Mucosa of stomach (tissue), 1 donor: ENCODE measurements around the gene POLR2J3.
"Not testable (repeated sequence)": the region's sequence is repeated elsewhere in the genome, so short reads cannot be mapped to it uniquely, and the experiment has no call there.

ENCODE experiments used
- H3K27me3 ChIP-seq: one replicate; pipeline ENCODE4 v1.7.0; 2013; ENCODE audit warnings: mild to moderate bottlenecking, low read length; ENCODE audit not compliant: control insufficient read depth, insufficient read depth
- H3K36me3 ChIP-seq: one replicate; pipeline ENCODE4 v1.7.0; 2013; ENCODE audit warnings: low read length; ENCODE audit not compliant: control insufficient read depth, insufficient read depth
- H3K4me1 ChIP-seq: one replicate; pipeline ENCODE4 v1.7.0; 2013; ENCODE audit warnings: mild to moderate bottlenecking, low read length; ENCODE audit not compliant: control insufficient read depth, insufficient read depth
- H3K4me3 ChIP-seq: one replicate; pipeline ENCODE4 v1.7.0; 2013; ENCODE audit warnings: low read length
- H3K9ac ChIP-seq: one replicate; pipeline ENCODE4 v1.7.0; 2013; ENCODE audit warnings: mild to moderate bottlenecking, low read length, moderate library complexity
- H3K9me3 ChIP-seq: one replicate; pipeline ENCODE4 v1.7.0; 2013; ENCODE audit warnings: mild to moderate bottlenecking, low read length, moderate library complexity; ENCODE audit not compliant: control insufficient read depth
- donor health status: Pancreatic carcinoma.

Gene POLR2J3

GRCh38 chr7:102576363-102576762, 4.0 kb upstream of the POLR2J3 start:
- H3K27me3 ChIP-seq, H3K9me3 ChIP-seq, H3K36me3 ChIP-seq, H3K4me1 ChIP-seq, H3K9ac ChIP-seq, H3K4me3 ChIP-seq: not testable (repeated sequence)

GRCh38 chr7:102574607-102575006, 2.2 kb upstream of the POLR2J3 start:
- not testable (repeated sequence) for H3K36me3 ChIP-seq, H3K4me3 ChIP-seq, H3K27me3 ChIP-seq, H3K9ac ChIP-seq, H3K9me3 ChIP-seq, H3K4me1 ChIP-seq

GRCh38 chr7:102568620-102569019, 3.8 kb downstream of the POLR2J3 start:
- not testable (repeated sequence) for H3K4me3 ChIP-seq, H3K9me3 ChIP-seq, H3K36me3 ChIP-seq, H3K27me3 ChIP-seq, H3K9ac ChIP-seq, H3K4me1 ChIP-seq

- H3K36me3 ChIP-seq, H3K9ac ChIP-seq, H3K4me3 ChIP-seq, H3K27me3 ChIP-seq, H3K9me3 ChIP-seq, H3K4me1 ChIP-seq: not testable (repeated sequence)
These were observed 21.5 kb downstream of the POLR2J3 start, which contains the start of gene SPDYE2 for GRCh38 chr7:102550808-102551422. TSS of gene SPDYE2 (plus strand) at chr7:102551226. CDS start at chr7:102553256, 2,030 bp downstream.

- H3K9me3 ChIP-seq, H3K36me3 ChIP-seq, H3K27me3 ChIP-seq, H3K4me3 ChIP-seq, H3K9ac ChIP-seq, H3K4me1 ChIP-seq: not testable (repeated sequence)
These were observed 26.0 kb downstream of the POLR2J3 start for GRCh38 chr7:102546353-102546752.

GRCh38 chr7:102545288-102545687, 27.1 kb downstream of the POLR2J3 start:
- not testable (repeated sequence) for H3K9me3 ChIP-seq, H3K36me3 ChIP-seq, H3K4me1 ChIP-seq, H3K4me3 ChIP-seq, H3K27me3 ChIP-seq, H3K9ac ChIP-seq

- not testable (repeated sequence) for H3K9me3 ChIP-seq
These were observed 28.0 kb downstream of the POLR2J3 start for GRCh38 chr7:102544372-102544771.

GRCh38 chr7:102543596-102543995, 28.8 kb downstream of the POLR2J3 start, which contains the start of gene UPK3BL2:
TSS of gene UPK3BL2 (minus strand) at chr7:102543696. CDS start at chr7:102543636, 60 bp downstream.
- H3K9ac ChIP-seq, H3K9me3 ChIP-seq, H3K4me3 ChIP-seq, H3K4me1 ChIP-seq, H3K36me3 ChIP-seq, H3K27me3 ChIP-seq: not testable (repeated sequence)

More at GRCh38 chr7:102544372-102544771, 28.0 kb downstream of the POLR2J3 start:
- H3K4me1 ChIP-seq, H3K4me3 ChIP-seq, H3K27me3 ChIP-seq, H3K9ac ChIP-seq, H3K36me3 ChIP-seq: not testable (repeated sequence)

- H3K9ac ChIP-seq, H3K9me3 ChIP-seq, H3K27me3 ChIP-seq, H3K36me3 ChIP-seq, H3K4me1 ChIP-seq, H3K4me3 ChIP-seq: not testable (repeated sequence)
These were observed 29.6 kb downstream of the POLR2J3 start for GRCh38 chr7:102542771-102543170.

- H3K4me3 ChIP-seq, H3K9me3 ChIP-seq, H3K4me1 ChIP-seq, H3K9ac ChIP-seq, H3K27me3 ChIP-seq, H3K36me3 ChIP-seq: not testable (repeated sequence)
These were observed 30.3 kb downstream of the POLR2J3 start for GRCh38 chr7:102542083-102542482.

GRCh38 chr7:102540604-102541003, 31.8 kb downstream of the POLR2J3 start:
- not testable (repeated sequence) for H3K27me3 ChIP-seq, H3K4me1 ChIP-seq, H3K9ac ChIP-seq, H3K4me3 ChIP-seq, H3K36me3 ChIP-seq, H3K9me3 ChIP-seq

- H3K9me3 ChIP-seq, H3K36me3 ChIP-seq, H3K9ac ChIP-seq, H3K4me3 ChIP-seq, H3K27me3 ChIP-seq, H3K4me1 ChIP-seq: not testable (repeated sequence)
These were observed 37.2 kb downstream of the POLR2J3 start for GRCh38 chr7:102535062-102535615.

GRCh38 chr7:102532127-102532526, 40.3 kb downstream of the POLR2J3 start:
- H3K9ac ChIP-seq, H3K36me3 ChIP-seq, H3K9me3 ChIP-seq, H3K4me3 ChIP-seq, H3K27me3 ChIP-seq, H3K4me1 ChIP-seq: not testable (repeated sequence)
